K562 (cell line): ENCODE data around the gene PPM1G. TPM values are rescaled to one million over a fixed set of nuclear protein-coding genes. Genes with fewer than 3 reads are reported as not detected.

ENCODE experiments used
- ARID2 ChIP-seq: fragments of 450-650 bp; IDR thresholded peaks from 2 replicates; pipeline ENCODE4 v1.6.1; 2017; ENCODE audit warnings: antibody characterized with exemption, mild to moderate bottlenecking
- CHD2 ChIP-seq: IDR thresholded peaks from 2 replicates; pipeline ENCODE4 v1.6.1; 2011; ENCODE audit warnings: low read depth, low read length
- ILF3 ChIP-seq: fragments of 450-650 bp; IDR thresholded peaks from 2 replicates; pipeline ENCODE4 v1.6.1; 2018; ENCODE audit warnings: antibody characterized with exemption, mild to moderate bottlenecking, moderate library complexity, borderline replicate concordance
- POLR2AphosphoS2 ChIP-seq: IDR thresholded peaks from 2 replicates; pipeline ENCODE4 v1.6.1; 2012; ENCODE audit warnings: low read length, improper control_type of control experiment
- RFX1 ChIP-seq: fragments of 450-650 bp; IDR thresholded peaks from 2 replicates; pipeline ENCODE4 v1.6.1; 2016; ENCODE audit warnings: mild to moderate bottlenecking, moderate library complexity
- SMARCA4 ChIP-seq: fragments of 450-650 bp; IDR thresholded peaks from 2 replicates; pipeline ENCODE4 v1.6.1; 2016
- SUPT5H ChIP-seq: fragments of 450-650 bp; IDR thresholded peaks from 2 replicates; pipeline ENCODE4 v1.6.1; 2016
- TSC22D4 ChIP-seq: fragments of 450-650 bp; IDR thresholded peaks from 2 replicates; pipeline ENCODE4 v1.6.1; 2016; ENCODE audit warnings: missing genetic modification characterization, missing biosample characterization, control low read depth
- polyA plus RNA-seq, 8 experiments: library from polyadenylated mRNA; depleted of rRNA in 4 of 8; stranded (reverse) in 5 of 8; unstranded in 3 of 8; fragments of >200 nt; fragmentation: Nextera tagmentation in 2 of 8; fragmentation: Illumina TruSeq in 1 of 8; extraction: Ambion mirVana in 2 of 8; extraction: Trizol in 1 of 8; gene quantifications; 2 replicates each; pipeline versions ENCODE4 v1.2.1 to v1.2.3, GENCODE V29; 2011 to 2014; ENCODE audit warnings: inconsistent platforms in 1 of 8, missing spikeins in 1 of 8
- total RNA-seq, 7 experiments: library from RNA; depleted of rRNA in 6 of 7; stranded (reverse); fragments of >200 nt in 6 of 7; fragmentation: Illumina TruSeq in 2 of 7; extraction: Trizol in 2 of 7; gene quantifications; 2 replicates each; pipeline versions ENCODE4 v1.2.1 to v1.2.3, GENCODE V29; 2011 to 2021; ENCODE audit warnings: low replicate concordance in 1 of 7
- TF ChIP-seq, protein P1 (sequence below), 3 experiments: fragments of 200-800 bp in 1 of 3; sonication (Bioruptor generic) in 1 of 3; sonication (generic) in 1 of 3; formaldehyde crosslinking in 1 of 3; IDR thresholded peaks; 2 replicates each; pipeline versions ENCODE4 v1.6.1 to v1.8.0; 2016 to 2022; ENCODE audit warnings: mild to moderate bottlenecking in 2 of 3, missing compliant biosample characterization in 2 of 3, missing genetic modification characterization in 2 of 3, missing genetic modification reagents in 1 of 3
- TF ChIP-seq, protein P2 (sequence below): sonication (generic); formaldehyde crosslinking; IDR thresholded peaks from 2 replicates; pipeline ENCODE4 v1.8.1; 2023; ENCODE audit warnings: mild to moderate bottlenecking, missing genetic modification reagents
- TF ChIP-seq, protein P3 (sequence below): fragments of 250-450 bp; sonication (Bioruptor Pico); IDR thresholded peaks from 2 replicates; pipeline ENCODE4 v1.4.0; 2020
- TF ChIP-seq, protein P4 (sequence below): fragments of 250-450 bp; sonication (Bioruptor Pico); IDR thresholded peaks from 2 replicates; pipeline ENCODE4 v1.8.0; 2022; ENCODE audit warnings: moderate library complexity, mild to moderate bottlenecking, inconsistent platforms

Gene PPM1G
- total and polyA plus RNA-seq, 9 of the 15 experiments (the other 6 are each of a cell fraction or from before 2014, with no cell fraction given): 61.7 to 230 (median 153) TPM

DNA sequence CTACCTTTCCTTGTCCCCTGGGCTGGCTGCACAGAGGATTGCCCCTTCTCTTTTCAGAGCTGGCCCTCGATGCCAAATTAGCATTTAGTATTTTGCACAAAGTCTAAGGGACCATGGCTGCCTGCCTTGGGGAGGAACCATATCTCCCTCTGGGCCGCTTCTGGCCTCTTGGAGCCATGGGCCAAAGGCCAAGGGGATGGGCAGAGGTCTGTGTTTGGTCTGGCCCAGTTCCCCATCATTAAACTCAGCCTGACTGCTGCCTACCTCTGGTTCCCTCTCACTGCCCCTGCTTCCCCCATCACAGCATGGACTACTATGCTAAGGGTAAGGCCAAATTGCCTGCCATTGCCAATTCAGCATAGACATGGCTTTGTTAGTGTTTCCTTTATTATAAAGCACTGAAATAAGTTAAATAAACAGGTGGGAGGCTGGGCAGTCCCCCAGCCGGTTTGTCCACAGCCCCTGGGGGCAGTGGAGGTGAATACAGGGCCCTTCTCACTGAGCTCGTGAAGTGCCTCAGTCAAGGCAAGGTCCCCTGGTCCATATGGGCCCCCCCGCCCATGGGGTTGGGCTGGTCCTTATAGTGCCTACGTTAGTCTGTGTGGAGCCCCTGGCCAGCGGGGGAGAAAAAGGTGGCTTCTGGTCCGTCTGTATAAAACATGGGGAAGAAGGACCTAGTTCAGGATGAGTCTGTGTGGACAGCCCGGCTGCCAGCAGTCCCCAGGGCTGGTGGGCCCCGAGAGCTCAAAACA lies 32.3 kb downstream of the PPM1G start (continued):
- TF ChIP-seq, protein P1, sequence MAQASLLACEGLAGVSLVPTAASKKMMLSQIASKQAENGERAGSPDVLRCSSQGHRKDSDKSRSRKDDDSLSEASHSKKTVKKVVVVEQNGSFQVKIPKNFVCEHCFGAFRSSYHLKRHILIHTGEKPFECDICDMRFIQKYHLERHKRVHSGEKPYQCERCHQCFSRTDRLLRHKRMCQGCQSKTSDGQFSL (CRISPR knock-in tag; IDR thresholded peaks at IDR 0.05): peak; percentile 59; the same call in 1 of the 2 replicates
- TF ChIP-seq, protein P1 (tag; IDR thresholded peaks at IDR 0.05): no peak
- TF ChIP-seq SUPT5H (0 out of 2 replicates have a peak, but pooled peaks have one; percentile 27), ILF3 (no peak), POLR2AphosphoS2 (peak; percentile 78), SMARCA4 (no peak), RFX1 (no peak), ARID2 (no peak), TSC22D4 (no peak), CHD2 (no peak)
- TF ChIP-seq, protein P2, sequence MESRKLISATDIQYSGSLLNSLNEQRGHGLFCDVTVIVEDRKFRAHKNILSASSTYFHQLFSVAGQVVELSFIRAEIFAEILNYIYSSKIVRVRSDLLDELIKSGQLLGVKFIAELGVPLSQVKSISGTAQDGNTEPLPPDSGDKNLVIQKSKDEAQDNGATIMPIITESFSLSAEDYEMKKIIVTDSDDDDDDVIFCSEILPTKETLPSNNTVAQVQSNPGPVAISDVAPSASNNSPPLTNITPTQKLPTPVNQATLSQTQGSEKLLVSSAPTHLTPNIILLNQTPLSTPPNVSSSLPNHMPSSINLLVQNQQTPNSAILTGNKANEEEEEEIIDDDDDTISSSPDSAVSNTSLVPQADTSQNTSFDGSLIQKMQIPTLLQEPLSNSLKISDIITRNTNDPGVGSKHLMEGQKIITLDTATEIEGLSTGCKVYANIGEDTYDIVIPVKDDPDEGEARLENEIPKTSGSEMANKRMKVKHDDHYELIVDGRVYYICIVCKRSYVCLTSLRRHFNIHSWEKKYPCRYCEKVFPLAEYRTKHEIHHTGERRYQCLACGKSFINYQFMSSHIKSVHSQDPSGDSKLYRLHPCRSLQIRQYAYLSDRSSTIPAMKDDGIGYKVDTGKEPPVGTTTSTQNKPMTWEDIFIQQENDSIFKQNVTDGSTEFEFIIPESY (CRISPR knock-in tag): no peak
- TF ChIP-seq, protein P3, sequence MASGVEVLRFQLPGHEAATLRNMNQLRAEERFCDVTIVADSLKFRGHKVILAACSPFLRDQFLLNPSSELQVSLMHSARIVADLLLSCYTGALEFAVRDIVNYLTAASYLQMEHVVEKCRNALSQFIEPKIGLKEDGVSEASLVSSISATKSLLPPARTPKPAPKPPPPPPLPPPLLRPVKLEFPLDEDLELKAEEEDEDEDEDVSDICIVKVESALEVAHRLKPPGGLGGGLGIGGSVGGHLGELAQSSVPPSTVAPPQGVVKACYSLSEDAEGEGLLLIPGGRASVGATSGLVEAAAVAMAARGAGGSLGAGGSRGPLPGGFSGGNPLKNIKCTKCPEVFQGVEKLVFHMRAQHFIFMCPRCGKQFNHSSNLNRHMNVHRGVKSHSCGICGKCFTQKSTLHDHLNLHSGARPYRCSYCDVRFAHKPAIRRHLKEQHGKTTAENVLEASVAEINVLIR: no peak
- TF ChIP-seq, protein P4, sequence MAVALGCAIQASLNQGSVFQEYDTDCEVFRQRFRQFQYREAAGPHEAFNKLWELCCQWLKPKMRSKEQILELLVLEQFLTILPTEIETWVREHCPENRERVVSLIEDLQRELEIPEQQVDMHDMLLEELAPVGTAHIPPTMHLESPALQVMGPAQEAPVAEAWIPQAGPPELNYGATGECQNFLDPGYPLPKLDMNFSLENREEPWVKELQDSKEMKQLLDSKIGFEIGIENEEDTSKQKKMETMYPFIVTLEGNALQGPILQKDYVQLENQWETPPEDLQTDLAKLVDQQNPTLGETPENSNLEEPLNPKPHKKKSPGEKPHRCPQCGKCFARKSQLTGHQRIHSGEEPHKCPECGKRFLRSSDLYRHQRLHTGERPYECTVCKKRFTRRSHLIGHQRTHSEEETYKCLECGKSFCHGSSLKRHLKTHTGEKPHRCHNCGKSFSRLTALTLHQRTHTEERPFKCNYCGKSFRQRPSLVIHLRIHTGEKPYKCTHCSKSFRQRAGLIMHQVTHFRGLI (CRISPR knock-in tag): no peak
